Mucosa of descending colon (tissue), 3 donors: ENCODE measurements around the gene COL4A2. TPM values are rescaled to one million over a fixed set of nuclear protein-coding genes. Genes with fewer than 3 reads are reported as not detected.

Source experiments
- ATAC-seq: fragments of 200-7000 bp; cut with Tn5 transposase; one replicate; pipeline ENCODE4 v1.9.1; 2020; ENCODE audit warnings: mild to moderate bottlenecking, moderate library complexity
- DNase-seq, 3 donors: peaks; one replicate each; pipeline ENCODE4 v3.0.0-alpha.2; 2020
- H3K36me3 ChIP-seq: fragments of 200-600 bp; one replicate; pipeline ENCODE4 v1.8.0; 2021; ENCODE audit warnings: low read depth, mild to moderate bottlenecking
- H3K4me1 ChIP-seq: fragments of 200-600 bp; one replicate; pipeline ENCODE4 v1.8.0; 2021; ENCODE audit warnings: low read depth, mild to moderate bottlenecking
- H3K4me3 ChIP-seq: fragments of 200-600 bp; one replicate; pipeline ENCODE4 v1.8.0; 2021; ENCODE audit warnings: mild to moderate bottlenecking
- H3K9me3 ChIP-seq: fragments of 200-600 bp; one replicate; pipeline ENCODE4 v1.8.0; 2021; ENCODE audit warnings: mild to moderate bottlenecking
- CTCF ChIP-seq: fragments of 200-600 bp; IDR thresholded peaks from one replicate; pipeline ENCODE4 v1.8.0; 2022; ENCODE audit warnings: antibody characterized with exemption, mild to moderate bottlenecking
- intact Hi-C, 2 donors: fragments of 100-400 bp; cut with DNase I in 1 of 2; cut with micrococcal nuclease in 1 of 2; formaldehyde crosslinking; loops; one replicate each; pipeline versions ENCODE4 v1.11.0 to v1.11.1; 2022; cut with DNase I, micrococcal nuclease
- total RNA-seq, 3 donors: library from RNA; stranded (reverse); fragmentation: NEBNext Ultra II Directional in 2 of 3; extraction: Animal tissue kit (Norgen Biotek cat#: 25700) in 2 of 3; gene quantifications; one replicate each; pipeline versions ENCODE4 v1.2.1 to v1.2.4, GENCODE V29; 2021 to 2023
- donor health status: DM: no; HTN: no; CAD: no; lungs with moderate emphysema.
- donor health status: DM: no; HTN: no; CAD: no.
- donor health status: DM: no; HTN: yes; CAD: no.

The COL4A2 gene
- total RNA-seq, 3 donors from 2014 or later, result 33.5 to 389 (median 74.2) TPM

GRCh38 chr13:110518571-110518970 is 211.5 kb downstream of the COL4A2 start:
- no peaks in the 10 kb centered on the region for H3K9me3 ChIP-seq
- H3K36me3 ChIP-seq, result no peaks in the 10 kb centered on the region
- no peak overlapping the region for H3K4me3 ChIP-seq
- DNase-seq (peak; percentile 66 to 78 (median 66)), ATAC-seq (peak; percentile 61)
- peaks cover 37% of the 10 kb centered on the region for H3K4me1 ChIP-seq
- intact Hi-C loops, result no loop called here
- TF ChIP-seq CTCF, result no peak

GRCh38 chr13:110519046-110519445 is 212.0 kb downstream of the COL4A2 start:
- ATAC-seq, result no peak
- no peak overlapping the region for H3K4me3 ChIP-seq
- no peaks in the 10 kb centered on the region for H3K9me3 ChIP-seq
- TF ChIP-seq CTCF, result no peak
- peaks cover 42% of the 10 kb centered on the region for H3K4me1 ChIP-seq
- no peaks in the 10 kb centered on the region for H3K36me3 ChIP-seq
- DNase-seq, result peak in 1 of 3 donors; percentile 48
- intact Hi-C loops, result no loop called here

- TF ChIP-seq CTCF, result no peak
- ATAC-seq (no peak), DNase-seq (peak in 1 of 3 donors; percentile 37)
- H3K4me1 ChIP-seq, result peaks cover 46% of the 10 kb centered on the region
- intact Hi-C loops, result no loop called here
- no peaks in the 10 kb centered on the region for H3K9me3 ChIP-seq
- no peaks in the 10 kb centered on the region for H3K36me3 ChIP-seq
- no peak overlapping the region for H3K4me3 ChIP-seq
Observed at GRCh38 chr13:110519506-110519905, 212.4 kb downstream of the COL4A2 start.

GRCh38 chr13:110520431-110521295 is 213.6 kb downstream of the COL4A2 start:
- Histone ChIP-seq H3K36me3 (no peaks in the 10 kb centered on the region), H3K4me3 (no peak overlapping the region), H3K9me3 (no peaks in the 10 kb centered on the region), H3K4me1 (peaks cover 55% of the 10 kb centered on the region)
- ATAC-seq (peak; percentile 54), DNase-seq (peak; percentile 84 to 87 (median 84))
- intact Hi-C loops, result no loop called here
- TF ChIP-seq CTCF, result no peak

GRCh38 chr13:110521296-110521680 is 214.2 kb downstream of the COL4A2 start:
- Histone ChIP-seq H3K9me3 (no peaks in the 10 kb centered on the region), H3K4me3 (no peak overlapping the region), H3K4me1 (peaks cover 60% of the 10 kb centered on the region), H3K36me3 (no peaks in the 10 kb centered on the region)
- DNase-seq, result no peak
- intact Hi-C loops, result no loop called here
- ATAC-seq, result no peak
- TF ChIP-seq CTCF, result no peak
